ENCODE measurements around the gene PHF21B.
"Not testable (repeated sequence)": the region's sequence is repeated elsewhere in the genome, so short reads cannot be mapped to it uniquely, and the experiment has no call there.

The PHF21B gene

GRCh38 chr22:44914026-44914721 lies 95.6 kb downstream of the PHF21B start:
- no peak for DNase-seq

DNA sequence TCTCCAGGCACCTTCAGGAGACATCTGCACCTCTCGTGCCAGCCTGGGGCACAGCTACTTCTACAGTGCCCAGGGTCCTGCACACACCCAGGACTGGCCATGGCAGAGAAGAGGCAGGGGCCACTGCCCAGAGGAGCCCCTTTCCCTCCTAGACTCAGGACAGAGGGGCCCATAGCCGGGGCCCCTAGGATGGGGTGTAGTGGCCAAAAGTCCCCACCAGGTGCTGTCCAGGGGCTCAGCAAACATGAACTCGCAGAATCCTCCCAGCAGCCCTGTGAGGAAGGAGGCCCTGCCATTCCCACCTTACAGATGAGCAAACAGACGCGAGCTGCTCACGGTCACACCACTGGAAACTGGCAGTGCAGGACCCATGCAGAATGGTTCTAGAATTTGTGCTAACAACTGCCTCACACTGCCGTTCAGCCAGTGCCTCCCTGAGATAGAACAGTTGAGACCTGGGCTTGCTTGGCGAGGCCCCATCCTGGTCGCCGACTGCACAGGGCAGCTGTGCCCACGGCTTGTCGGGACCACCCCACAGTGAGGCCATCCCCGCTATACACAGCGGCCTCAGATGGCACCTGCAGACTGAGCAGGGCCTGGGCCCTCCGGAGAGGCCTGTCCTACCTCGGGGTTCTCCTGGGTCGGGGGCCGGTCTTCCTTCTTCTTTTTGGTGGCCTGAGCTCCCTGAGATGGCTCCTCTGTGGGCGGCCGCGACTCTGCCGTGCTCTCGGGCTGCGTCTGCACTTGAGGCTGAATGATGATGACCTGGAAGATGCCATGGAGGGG lies 96.4 kb downstream of the PHF21B start:
- no peak for DNase-seq

- DNase-seq: peak; percentile 13
These were observed 100.6 kb downstream of the PHF21B start for GRCh38 chr22:44909241-44909640.

DNA sequence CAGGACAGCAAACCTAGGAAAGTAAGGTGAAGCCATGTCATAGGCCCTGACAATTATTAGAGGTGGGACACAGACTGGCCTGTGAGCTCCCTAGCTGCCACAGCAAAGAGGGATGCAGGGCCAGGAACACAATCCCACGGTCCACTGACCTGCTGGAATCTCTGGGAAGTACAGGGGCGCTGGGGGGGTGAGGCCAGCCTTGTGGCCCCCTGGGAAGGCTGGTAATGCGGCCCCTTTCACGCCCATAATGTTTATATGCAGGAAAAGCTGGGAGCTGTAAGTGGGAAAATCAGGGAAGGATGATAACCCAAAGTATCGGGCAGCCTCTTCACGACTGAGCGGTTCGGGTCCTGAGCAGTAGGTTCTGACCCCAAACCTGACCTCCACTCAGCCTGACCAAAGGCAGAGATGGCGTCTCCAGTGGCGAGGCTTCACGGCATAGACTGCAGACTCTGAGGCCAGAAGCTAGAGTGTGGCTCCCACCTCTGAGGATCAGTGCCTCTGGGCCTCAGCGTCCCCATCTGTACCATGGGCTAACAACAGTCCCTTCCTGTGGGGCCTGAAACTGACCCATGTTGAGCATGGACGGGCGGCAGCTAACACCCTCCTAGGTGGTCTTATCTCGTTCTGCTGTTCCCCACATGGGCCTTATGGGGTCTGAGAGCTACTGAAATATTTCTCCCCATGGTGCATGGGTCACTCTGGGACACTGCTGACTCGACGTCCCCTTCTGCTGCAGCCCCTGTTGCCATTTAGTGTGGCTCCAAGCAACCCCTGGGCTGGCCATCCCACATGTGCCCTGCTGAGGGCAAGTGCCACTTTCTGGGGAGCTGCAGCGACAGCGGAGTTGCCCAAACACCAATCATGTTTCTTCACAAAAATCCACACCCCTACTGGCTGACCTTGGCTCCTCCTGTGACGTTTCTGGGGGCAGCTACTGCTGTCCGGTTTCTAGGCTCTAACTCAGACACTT lies 101.8 kb downstream of the PHF21B start:
- peak; percentile 15 for DNase-seq

GRCh38 chr22:44906999-44907644 lies 102.7 kb downstream of the PHF21B start:
- DNase-seq: peak; percentile 10

DNA sequence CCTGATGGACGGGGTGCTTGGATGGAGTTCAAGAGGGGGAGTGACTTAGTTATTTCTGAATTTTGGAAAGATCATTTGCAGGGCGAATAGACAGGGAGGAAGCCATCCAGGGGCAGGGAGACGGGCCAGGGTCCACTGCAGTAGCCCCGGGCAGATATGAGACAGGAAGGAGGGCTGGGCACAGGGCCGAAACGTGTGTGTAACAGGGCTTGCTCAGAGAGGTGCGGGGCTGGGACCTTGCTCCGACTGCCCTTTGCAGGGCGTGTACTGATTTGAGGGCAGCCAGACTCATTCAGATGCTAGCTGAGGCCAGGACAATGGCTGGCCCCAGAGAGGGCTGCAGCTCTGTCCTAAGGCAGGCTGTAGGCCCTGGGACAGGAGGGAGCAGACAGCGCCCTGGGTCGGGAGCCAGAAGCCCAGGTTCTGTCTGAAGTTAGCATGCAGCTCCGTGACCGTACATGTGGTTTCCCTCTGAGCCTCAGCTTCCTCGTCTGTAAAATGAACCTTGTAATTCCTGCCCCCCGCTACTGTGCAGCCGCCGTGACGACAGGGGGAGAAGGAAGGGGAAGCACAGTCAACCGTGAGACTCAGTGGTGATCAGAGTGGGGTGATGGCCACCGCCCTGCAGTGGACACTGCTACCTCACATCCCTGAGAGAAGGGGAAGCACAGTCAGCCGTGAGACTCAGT lies 103.4 kb downstream of the PHF21B start:
- DNase-seq: peak; percentile 13

GRCh38 chr22:44904492-44905152 lies 105.2 kb downstream of the PHF21B start:
- peak; percentile 13 for DNase-seq

- DNase-seq: not testable (repeated sequence)
These were observed 106.6 kb downstream of the PHF21B start for GRCh38 chr22:44903164-44903563.

- peak; percentile 23 for DNase-seq
These were observed 108.5 kb downstream of the PHF21B start for GRCh38 chr22:44901301-44901700.

DNA sequence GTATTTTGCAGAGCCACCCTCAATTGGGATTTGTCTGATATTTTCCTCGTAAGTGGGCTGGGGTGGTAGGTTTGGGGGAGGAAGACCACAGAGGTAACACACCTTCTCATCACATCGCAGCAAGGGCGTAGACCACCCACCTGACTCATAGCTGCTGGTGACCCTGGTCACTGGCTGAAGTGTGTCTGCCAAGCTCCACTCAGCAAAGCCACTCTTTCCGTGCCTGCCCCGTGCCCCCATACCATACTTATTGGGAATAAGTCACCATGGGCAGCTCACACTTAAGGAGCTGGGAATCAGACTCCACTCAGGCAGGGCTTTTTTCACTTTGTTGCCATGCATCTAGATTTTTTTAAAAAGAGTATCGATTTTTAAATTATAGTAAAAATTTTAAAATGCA lies 111.6 kb downstream of the PHF21B start:
- DNase-seq: peak; percentile 20

DNA sequence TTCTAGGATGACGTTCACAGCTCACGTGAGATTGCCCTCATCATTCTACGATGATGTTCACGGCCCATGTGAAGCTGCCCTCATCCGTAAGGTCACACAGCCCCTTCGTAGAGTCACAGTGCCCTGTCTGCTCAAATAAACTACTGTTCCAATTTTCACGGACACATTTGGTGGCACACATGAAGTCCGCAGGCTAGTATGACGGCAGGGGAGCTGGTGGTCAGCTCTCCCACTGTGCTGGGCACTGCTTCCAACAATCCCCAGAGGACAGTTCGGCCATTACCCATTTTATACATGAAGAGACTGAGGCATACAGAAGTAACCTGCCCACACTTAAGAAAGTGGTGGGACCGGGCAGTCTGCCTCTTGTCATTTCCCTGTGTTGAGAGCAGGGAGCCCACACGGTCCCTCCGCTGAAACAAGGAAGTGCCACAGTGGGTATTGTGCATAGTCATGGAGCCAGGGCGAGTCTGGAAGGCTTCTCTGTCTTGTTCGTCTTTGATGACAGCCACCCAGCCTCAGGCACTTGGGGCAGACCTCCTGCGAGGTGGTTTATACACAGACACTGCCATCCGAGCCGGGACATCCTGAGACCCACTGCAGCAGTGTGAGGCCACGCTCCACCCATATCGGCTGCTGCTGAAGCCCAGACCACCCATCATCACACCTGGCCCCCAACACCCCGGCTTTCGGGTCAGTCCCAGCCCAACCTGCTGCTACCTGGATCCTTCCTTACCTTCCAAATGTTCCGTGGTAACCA lies 114.3 kb downstream of the PHF21B start:
- peak; percentile 1 for DNase-seq

DNA sequence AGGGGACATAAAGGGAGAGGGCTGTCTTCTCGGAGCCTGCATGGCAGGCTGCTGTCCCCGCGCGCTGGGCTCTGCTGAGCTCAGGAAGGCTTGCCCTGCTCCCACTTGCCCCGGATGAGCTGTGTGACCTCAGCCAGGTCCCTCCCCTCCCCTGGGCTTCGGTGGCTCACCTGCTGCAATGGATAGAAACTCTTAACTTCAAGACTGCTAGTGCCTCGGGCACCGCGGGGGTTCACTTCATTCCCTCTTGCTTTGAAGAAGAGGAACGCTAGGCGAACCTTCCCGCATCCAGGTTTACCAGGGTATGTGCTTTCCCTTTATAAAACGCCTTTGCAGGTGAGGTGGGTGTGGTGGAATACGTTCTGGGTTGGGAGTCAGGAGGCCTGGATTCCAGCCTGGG lies 115.0 kb downstream of the PHF21B start:
- peak; percentile 17 for DNase-seq

GRCh38 chr22:44894321-44894720 lies 115.5 kb downstream of the PHF21B start:
- peak; percentile 5 for DNase-seq

DNA sequence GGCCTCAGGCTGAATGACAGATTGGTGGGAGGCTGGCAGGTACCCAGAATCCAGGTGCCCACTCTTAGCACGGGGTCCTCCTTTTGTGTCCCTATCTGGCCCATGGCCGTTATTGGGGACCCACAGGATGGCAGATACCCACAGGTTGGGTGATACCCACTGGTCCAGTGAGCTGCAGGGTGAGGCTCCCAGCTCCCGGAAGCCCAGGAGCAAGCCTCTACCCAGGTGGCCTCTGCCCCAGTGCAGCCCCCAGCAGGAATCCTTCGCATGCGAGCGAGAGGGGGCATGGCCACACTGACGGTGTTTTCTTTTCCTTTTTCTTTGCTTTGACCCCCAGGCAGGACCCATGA lies 116.1 kb downstream of the PHF21B start:
- peak; percentile 35 for DNase-seq

DNA sequence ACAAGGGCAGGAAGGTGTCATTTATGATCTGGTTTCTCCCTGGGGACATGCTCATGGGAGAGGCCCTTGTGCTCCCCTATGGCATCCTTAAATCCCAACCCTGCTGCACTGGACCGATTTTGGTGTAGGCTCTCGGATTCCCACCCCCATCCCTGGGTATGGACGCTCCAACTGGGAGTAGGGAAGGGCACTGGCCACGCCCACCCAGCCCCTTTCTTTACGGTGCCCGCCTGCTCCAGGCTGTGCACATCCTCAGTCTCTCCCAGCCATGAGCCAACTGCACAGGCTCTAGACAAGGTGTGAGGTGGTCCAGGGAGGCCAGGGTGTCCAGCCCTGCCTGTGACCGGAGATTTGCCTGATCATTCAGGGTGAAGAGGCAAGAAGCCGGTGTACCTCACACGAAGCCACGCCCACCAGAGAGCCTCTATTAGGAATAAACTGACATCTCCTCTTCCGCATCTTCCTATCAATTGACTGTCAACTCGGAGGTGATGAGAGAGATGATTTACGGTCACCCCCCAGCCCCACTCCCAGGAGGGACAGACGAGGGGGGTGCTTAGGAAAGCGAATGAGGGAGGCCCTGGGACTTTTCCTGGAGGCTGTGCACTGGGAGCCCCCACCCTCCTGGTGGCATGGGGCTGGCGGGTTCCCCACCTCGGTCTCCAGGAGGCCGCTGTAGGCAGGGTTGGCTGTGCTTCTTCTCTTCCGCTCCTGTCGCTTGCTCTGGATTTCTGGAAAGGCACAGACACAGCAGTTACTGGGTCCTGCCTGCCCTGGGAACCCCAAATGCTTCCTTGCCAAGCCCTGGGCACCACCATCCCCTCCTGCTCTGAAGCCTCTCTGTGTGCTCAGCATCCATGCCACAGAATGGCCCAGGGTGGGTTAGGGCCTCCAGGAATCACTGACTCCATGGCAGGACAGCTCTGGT lies 116.7 kb downstream of the PHF21B start:
- peak; percentile 33 for DNase-seq

DNA sequence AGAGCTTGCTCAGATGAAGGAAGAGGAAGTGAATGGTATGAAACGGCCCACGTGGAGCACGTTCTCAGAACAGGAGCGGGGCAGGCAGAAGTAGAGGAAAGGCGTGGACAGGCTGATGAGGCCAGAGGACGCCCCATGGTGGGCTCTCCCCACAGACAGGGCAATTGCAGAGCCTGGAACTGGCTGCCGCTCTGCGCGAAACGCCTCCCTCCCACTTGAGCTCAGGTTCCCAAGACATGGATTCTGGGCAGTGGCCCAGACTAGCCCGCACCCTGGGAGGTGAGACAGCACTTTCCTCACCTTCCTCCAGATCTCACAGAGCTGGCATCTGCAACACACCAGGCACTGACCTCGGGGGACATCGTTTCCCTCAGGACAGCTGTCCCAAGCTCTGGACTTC lies 117.6 kb downstream of the PHF21B start:
- peak; percentile 18 for DNase-seq

DNA sequence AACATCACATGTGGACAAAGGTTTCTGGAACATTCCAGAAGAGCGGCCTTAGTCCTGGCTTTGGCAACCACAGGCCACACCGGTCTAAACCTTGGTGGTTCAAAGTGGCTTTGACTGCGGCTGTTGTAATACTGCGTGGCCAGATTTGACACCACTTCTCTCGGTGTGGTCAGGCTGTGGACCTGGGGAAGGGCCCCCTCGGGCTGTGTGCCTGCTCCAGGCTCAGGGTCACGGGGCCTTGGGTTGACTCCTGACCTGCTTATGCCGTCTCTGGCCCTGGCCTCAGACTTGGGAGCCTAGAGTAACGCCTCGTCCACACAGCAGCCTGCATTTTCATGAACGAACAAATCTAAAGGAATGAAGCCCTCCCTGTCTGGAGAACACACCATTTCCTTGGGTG lies 118.0 kb downstream of the PHF21B start:
- DNase-seq: peak; percentile 27

DNA sequence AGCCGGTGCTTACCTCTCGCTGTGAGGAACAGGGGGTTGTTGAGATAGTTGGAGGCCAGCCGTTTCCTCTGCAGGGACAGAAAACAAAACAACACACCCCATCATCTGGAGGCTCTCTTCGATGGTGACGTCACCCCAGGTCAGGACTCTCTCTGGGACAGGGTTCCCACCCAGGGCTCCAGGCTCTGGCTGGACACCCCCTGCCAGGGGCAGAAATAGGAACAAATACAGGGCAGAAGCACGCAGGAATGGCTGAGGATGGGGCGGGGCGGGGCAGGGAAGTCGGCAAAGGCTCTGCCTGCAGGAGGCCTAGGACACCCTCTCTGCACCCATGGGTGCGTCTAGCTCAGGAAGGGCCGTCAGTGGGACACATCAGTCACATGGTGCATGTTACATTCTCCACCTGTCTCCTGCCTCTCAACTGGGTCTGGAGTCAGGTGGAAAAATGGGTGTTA lies 118.5 kb downstream of the PHF21B start:
- DNase-seq: peak; percentile 30
